HG03521 (cell line): ENCODE results near the gene SCO1.
"Not testable (repeated sequence)": the region's sequence is repeated elsewhere in the genome, so short reads cannot be mapped to it uniquely, and the experiment has no call there.

Experiments used
- ATAC-seq: cut with Tn5 transposase; IDR thresholded peaks from one replicate; pipeline ENCODE4 v1.9.1; 2021; ENCODE audit warnings: mild to moderate bottlenecking, moderate library complexity; ENCODE audit not compliant: unreplicated experiment

The SCO1 gene

GRCh38 chr17:10726196-10726595 lies 28.9 kb upstream of the SCO1 start:
- no peak for ATAC-seq

DNA sequence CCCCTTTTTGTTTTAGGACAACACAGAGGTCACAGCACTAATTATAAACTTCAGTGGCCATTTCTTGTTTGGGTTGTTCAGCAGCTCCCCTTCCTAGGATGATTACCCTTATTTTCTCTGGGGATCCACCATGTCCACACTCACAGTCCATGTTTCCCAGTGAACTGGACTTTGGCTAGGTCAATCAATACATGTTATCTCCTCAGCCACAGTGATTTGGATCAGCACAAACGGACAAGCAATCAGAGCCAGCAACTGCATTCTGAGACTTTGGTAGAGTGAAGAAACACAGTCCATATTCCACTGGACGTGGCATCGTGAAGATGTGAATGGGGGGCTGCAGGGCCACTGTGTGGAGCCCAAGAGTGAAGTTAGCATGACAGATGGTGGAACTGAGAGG lies 27.9 kb upstream of the SCO1 start:
- ATAC-seq: no peak

- ATAC-seq: no peak
Observed at GRCh38 chr17:10724546-10725195, 27.3 kb upstream of the SCO1 start.

- ATAC-seq: no peak
Observed at GRCh38 chr17:10718547-10718946, 21.2 kb upstream of the SCO1 start.

DNA sequence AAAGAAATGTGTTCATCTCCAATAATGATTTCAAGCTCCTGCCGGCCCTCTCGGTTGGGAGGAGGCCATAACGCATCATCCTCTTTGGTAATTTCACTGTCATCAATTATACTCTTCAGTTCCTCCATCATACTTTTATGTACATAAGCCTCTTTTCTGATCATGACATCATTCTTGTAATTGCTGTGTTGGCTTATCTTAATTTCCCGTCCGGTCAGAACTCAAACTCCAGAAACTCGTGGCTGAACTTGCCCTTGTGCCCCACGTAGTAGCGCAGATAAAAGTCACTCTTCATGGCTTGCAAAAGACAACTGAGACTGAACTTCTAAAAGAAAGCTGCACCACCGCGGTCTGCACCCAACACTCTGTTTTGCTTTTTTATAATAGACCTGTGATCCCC lies 18.9 kb upstream of the SCO1 start:
- no peak for ATAC-seq

DNA sequence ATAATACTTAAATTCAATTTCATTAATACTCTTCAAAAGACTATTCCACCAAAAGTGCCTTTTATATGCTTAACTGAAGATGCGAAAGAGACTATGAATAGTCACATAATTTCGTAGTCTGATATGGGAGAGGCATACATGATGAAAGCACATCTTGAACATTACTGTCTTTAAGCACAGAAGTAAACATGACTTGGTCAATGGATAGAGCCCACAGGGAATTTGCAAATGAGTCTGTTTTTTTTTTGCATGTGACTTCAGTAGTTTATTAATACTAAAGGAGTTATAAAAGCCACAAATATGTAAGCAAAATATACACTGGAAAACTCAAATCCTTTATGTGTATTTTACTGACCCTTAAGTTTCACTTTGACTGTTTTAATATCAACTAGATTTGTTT lies 16.0 kb upstream of the SCO1 start:
- no peak for ATAC-seq

GRCh38 chr17:10705727-10706126 lies 8.4 kb upstream of the SCO1 start:
- no peak for ATAC-seq

DNA sequence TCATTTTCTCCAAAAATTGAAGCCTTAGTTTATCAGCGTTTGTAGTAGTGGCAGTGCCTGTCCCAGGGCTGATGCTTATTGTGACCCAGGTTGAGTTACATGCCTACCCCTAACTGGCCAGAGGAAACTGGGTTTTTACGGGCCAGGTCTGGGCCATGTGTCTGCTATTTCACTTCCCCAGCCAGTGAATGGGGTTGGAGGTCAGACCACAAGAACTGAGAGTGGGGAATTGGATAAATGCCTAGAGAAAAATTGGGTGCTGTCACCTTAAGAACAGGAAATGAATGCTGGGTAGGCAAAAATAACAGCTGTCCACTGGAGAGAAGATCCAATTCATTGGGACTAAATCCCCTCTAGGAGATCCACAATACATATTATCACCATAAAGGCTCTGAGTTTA lies 5.2 kb upstream of the SCO1 start:
- ATAC-seq: no peak

GRCh38 chr17:10699856-10700255 lies 2.5 kb upstream of the SCO1 start:
- no peak for ATAC-seq

- no peak for ATAC-seq
Observed at GRCh38 chr17:10698096-10698818, 924 bp upstream of the SCO1 start.

DNA sequence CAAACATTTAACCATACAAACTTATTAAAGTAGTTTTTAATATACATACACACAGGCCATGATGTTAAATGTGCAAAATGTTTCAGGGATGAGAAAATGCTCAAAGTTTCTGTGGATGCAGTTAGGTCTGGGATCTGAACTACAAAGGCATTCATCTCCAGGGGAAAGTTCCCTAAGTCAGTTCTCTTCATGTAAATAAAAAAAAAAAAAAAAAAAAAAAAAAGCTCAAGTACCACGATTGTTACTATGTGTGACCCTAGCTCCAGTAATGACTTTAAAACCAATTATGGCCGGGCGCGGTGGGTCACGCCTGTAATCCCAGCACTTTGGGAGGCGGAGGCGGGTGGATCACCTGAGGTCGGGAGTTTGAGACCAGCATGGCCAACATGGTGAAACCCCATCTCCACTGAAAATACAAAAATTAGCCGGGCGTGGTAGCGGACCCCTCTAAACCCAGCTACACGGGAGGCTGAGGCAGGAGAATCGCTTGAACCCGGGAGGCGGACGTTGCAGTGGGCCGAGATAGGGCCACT lies 1.4 kb downstream of the SCO1 start:
- not testable (repeated sequence) for ATAC-seq

- ATAC-seq: no peak
Observed at GRCh38 chr17:10687499-10687898, 9.8 kb downstream of the SCO1 start.

DNA sequence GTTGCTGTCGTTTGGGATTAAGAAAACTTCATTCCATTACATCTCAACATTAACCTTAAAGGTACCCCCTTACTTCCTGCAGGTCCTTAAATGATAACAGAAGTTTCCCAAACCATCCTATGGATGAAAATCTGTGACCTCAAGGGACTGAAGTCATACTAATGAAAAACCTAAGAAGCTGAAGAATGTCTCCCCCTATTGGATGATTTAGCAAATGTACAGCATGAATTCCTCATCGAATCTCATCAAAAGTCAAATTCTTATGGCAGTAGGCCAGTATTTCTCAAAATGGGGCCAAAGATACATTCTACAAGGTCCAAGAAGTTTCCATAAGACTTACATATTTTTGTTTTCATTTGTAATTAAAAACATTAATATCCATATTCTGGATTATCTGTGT lies 13.5 kb downstream of the SCO1 start:
- ATAC-seq: no peak

GRCh38 chr17:10681866-10682446 lies 15.4 kb downstream of the SCO1 start:
- ATAC-seq: no peak

DNA sequence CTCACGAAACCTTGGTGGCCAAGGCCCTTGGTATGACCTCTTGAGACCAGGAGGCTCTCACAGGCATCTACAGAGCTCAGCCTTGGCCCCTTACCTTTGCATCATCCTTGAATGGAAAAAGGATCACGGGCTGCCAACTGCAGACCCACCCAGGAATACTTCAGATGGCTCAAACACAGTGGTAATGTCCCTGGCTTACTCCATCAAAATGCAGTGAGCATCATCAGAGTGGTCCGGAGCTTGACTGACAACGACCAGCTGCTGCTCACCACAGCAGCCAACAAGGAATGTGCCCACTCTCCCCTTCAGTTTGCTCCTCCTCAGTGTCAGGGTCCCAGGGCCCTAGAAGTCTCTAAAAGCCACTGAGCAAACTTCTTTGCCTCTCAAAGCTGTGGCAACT lies 22.6 kb downstream of the SCO1 start:
- no peak for ATAC-seq

DNA sequence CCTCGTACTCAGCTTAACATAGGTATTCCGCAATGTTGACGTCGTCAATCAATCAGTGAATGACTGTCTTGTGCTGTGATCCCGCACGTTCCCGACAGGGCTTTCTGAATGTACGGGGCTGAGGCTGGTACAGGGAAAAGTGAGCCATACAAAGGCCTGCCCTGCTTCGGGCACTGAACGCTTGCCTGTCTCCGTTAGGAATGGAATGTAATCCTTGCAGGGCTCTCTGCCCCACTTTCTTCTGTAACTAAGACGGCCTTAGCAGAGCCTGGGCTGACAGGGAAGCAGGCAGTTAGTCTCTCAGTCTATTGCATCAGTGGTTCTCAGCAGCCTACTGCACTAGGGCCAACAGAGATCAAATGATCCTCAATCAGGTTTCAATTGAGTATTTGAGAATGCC lies 24.0 kb downstream of the SCO1 start:
- ATAC-seq: no peak

- no peak for ATAC-seq
Observed at GRCh38 chr17:10668775-10669174, 28.6 kb downstream of the SCO1 start.

DNA sequence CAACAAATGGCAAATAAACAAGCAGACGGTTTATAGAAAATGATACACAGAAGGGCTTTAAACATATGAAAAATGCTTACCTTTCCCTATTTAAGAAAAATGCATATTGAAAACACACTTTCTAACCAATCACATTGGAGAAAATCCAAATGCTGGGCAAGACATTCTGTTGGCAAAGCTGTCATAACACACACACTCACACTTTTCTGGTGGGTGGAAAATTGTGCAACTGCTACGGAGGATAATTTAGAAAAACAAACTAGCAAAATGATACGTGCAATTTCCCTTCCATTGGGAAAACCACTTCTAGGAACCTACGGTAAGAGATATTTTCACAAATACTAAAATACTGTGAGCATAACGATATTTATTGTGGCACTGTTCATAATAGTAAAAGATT lies 30.4 kb downstream of the SCO1 start:
- ATAC-seq: no peak

DNA sequence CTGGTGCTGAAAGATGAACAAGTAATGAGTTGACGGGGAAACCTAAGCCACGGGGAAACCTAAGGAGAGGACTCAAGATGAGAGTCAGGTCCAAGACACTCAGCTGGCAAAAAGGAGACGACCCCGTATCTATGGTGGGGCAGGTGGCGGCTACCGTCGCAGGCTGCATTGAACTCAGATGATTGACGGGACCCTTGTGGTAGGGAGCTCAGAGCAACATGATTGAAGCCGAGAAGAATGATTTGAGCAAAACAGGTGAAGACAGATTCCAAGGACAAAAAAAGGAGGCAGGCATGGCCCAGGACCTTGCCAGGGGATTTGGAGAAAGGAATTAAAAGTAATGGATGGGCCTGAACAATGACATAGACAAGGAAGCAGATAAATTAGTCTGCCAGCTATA lies 32.8 kb downstream of the SCO1 start:
- ATAC-seq: no peak

DNA sequence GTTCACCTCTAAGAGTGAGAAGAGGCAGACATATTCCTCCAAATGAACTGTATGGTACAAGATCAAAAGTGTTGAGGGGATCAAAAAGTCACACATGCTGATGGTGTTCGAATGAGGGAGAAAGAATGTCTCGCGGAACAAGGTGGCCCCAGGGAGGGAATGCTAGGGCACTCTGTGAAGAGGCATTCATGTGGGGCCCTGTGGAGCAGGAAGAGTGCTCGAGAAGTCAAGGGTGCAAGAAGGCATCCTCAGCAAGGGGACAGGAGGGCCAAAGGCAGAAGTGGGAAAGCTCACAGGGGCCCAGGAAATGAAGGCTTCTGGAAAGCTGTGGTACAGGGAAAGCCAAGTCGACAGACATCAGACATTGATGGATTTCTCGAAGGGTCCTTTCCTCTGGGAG lies 34.1 kb downstream of the SCO1 start:
- ATAC-seq: no peak

DNA sequence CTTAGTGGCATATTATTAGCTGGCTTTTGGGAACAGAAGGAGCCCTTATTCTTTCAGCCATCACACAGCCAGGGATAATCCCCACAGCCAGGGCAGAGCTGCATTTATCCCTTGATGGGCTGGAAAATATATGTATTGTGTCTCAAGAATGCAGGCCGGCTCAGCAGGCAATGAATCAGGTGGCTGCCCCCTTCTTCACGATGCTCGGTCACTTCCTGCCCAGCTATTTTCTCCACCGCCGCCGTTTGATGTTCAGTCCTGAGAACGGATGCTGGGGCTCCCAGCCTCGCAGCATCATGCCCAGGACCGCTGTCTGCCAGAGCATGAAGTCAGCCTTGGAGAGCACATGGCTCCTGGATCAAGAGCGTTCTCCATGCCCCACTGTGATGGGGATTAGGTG lies 35.9 kb downstream of the SCO1 start:
- ATAC-seq: no peak

DNA sequence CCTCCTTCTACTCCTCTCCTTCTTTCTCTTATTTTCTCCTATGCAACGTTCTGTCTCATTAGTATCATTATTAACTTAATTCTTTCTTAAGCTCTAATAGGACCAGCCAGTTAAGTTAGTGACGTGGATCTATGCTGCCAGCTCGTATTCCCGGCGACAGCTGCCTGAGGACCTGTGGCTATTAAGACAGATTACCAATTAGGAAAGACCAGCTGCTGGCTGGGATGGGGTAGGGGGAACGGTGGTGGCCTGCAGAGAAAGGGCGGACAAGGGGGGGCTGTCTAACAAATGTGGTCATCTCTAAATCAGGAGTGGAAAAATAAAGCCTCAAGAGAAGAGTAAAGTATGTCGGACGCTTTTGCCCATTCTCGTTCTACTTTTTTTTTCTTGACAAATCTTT lies 39.5 kb downstream of the SCO1 start:
- ATAC-seq: no peak
